ENCODE data around the gene EPHB6.

DNA sequence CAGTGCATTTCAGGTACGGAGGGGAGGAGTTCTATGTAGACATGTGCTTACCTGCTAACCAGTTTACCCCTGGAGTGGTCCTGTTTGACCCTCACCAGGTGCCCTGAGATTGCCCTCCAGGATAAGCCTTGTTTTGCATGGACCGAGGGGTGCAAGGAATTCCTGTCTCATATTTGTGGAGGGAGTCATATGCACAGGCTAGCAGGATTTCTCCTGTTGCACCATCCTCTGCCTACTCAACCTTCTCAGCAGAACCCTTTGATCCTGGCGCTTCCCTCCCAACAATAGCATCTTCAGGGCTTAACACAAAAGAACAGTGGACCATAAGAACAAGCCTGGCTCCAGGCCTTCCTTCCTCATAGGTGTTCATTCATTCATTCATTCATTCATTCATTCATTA is 23.4 kb downstream of the EPHB6 start:
- TF ChIP-seq CTCF (IDR thresholded peaks at IDR 0.05; ENCODE audit: low read depth, low read length) (no peak), POLR2A (IDR thresholded peaks at IDR 0.05; ENCODE audit: extremely low read depth, insufficient read length) (no peak), MAX (IDR thresholded peaks at IDR 0.05; ENCODE audit: low read depth, low read length) (no peak), MYC (IDR thresholded peaks at IDR 0.05; ENCODE audit: low read depth, low read length) (no peak)

All from NB4 (cell line).